ENCODE data around the gene MXD1. TPM values are rescaled to one million over a fixed set of nuclear protein-coding genes. Genes with fewer than 3 reads are reported as not detected.

MXD1 gene
- total RNA-seq, 1 donor, result 13.1 TPM

GRCh38 chr2:69902213-69902922 is 12.5 kb upstream of the MXD1 start:
- TF ChIP-seq CTCF (IDR thresholded peaks at IDR 0.05; ENCODE audit: insufficient read depth, low read length), result no peak
- DNase-seq (ENCODE audit: low read depth), result no peak
- H3K4me3 ChIP-seq (ENCODE audit: low read depth, low read length), result no peak overlapping the region

- no peak overlapping the region for H3K4me3 ChIP-seq (ENCODE audit: low read depth, low read length)
- DNase-seq (ENCODE audit: low read depth), result no peak
- no peak for TF ChIP-seq CTCF (IDR thresholded peaks at IDR 0.05; ENCODE audit: insufficient read depth, low read length)
These were observed 7.7 kb upstream of the MXD1 start for GRCh38 chr2:69907216-69907615.

- H3K4me3 ChIP-seq (ENCODE audit: low read depth, low read length), result no peak overlapping the region
- TF ChIP-seq CTCF (IDR thresholded peaks at IDR 0.05; ENCODE audit: insufficient read depth, low read length), result peak; percentile 47
- peak; percentile 74 for DNase-seq (ENCODE audit: low read depth)
These were observed 2.8 kb upstream of the MXD1 start for GRCh38 chr2:69911985-69912563.

GRCh38 chr2:69914164-69914949 is 552 bp upstream of the MXD1 start:
- peak; percentile 100 for DNase-seq (ENCODE audit: low read depth)
- H3K4me3 ChIP-seq (ENCODE audit: low read depth, low read length), result peak overlapping the region; percentile 74
- TF ChIP-seq CTCF (IDR thresholded peaks at IDR 0.05; ENCODE audit: insufficient read depth, low read length), result peak; percentile 8

- no peak for TF ChIP-seq CTCF (IDR thresholded peaks at IDR 0.05; ENCODE audit: insufficient read depth, low read length)
These were observed 1.2 kb downstream of the MXD1 start for GRCh38 chr2:69916106-69916505.

GRCh38 chr2:69917852-69918251 is 2.9 kb downstream of the MXD1 start:
- DNase-seq (ENCODE audit: low read depth), result peak; percentile 94
- no peak overlapping the region for H3K4me3 ChIP-seq (ENCODE audit: low read depth, low read length)
- TF ChIP-seq CTCF (IDR thresholded peaks at IDR 0.05; ENCODE audit: insufficient read depth, low read length), result no peak

More at GRCh38 chr2:69916106-69916505, 1.2 kb downstream of the MXD1 start:
- peak overlapping the region; percentile 88 for H3K4me3 ChIP-seq (ENCODE audit: low read depth, low read length)
- no peak for DNase-seq (ENCODE audit: low read depth)
